Pancreas (tissue), 10 donors: ENCODE data around the gene SHROOM2. TPM values are rescaled to one million over a fixed set of nuclear protein-coding genes. Genes with fewer than 3 reads are reported as not detected.

Source experiments
- ATAC-seq, 4 donors: fragments of 200-7000 bp; cut with Tn5 transposase; one replicate each; pipeline versions ENCODE4 v1.8.0 to v1.9.1; 2020; ENCODE audit warnings: mild to moderate bottlenecking in 4 of 4, moderate library complexity in 4 of 4
- DNase-seq, 6 donors: peaks; one replicate each; pipeline ENCODE4 v3.0.0-alpha.2; 2020
- FAIRE-seq: peaks from 2 replicates; lab custom pipeline; 2012; peaks lifted over from hg19 to GRCh38; lab: Jason Lieb, UNC
- H3K27ac ChIP-seq, 4 donors: fragments of 200-600 bp; sonication (generic); 1 replicate in 3 of 4; 2 replicates in 1 of 4; pipeline versions ENCODE4 v1.5.0 to v1.8.0; 2020
- H3K27me3 ChIP-seq, 4 donors: fragments of 200-600 bp; one replicate each; pipeline ENCODE4 v1.8.0; 2021
- H3K36me3 ChIP-seq, 3 donors: fragments of 200-600 bp; sonication (generic) in 1 of 3; one replicate each; pipeline versions ENCODE4 v1.5.0 to v1.8.0; 2020 to 2021
- H3K4me1 ChIP-seq, 3 donors: fragments of 200-600 bp; one replicate each; pipeline ENCODE4 v1.8.0; 2021
- H3K4me3 ChIP-seq, 4 donors: fragments of 200-600 bp; sonication (generic) in 2 of 4; one replicate each; pipeline versions ENCODE4 v1.5.0 to v1.8.0; 2020 to 2021
- H3K9me3 ChIP-seq, 4 donors: fragments of 200-600 bp; one replicate each; pipeline ENCODE4 v1.8.0; 2021
- WGBS, 2 donors: extraction: QIAGEN DNeasy Blood & Tissue Kit; methylation state at CpG; one replicate each; pipeline ENCODE4 v1.1.7; 2013; 5-methylcytosine and 5-hydroxymethylcytosine counted together
- intact Hi-C, 3 donors: fragments of 100-400 bp; cut with DNase I; formaldehyde crosslinking; loops; one replicate each; pipeline versions ENCODE4 v1.11.1 to v1.14.2; 2022
- polyA plus RNA-seq, 2 donors: library from polyadenylated mRNA; stranded (reverse); fragments of 200-250 nt; gene quantifications; one replicate each; pipeline ENCODE4 v1.2.3, GENCODE V29; 2013
- total RNA-seq, 6 donors: library from RNA; stranded (reverse); fragmentation: NEBNext Ultra II Directional in 4 of 6; extraction: Animal tissue kit (Norgen Biotek cat#: 25700) in 4 of 6; gene quantifications; one replicate each; pipeline versions ENCODE4 v1.2.1 to v1.2.4, GENCODE V29; 2021 to 2023
- TF ChIP-seq, protein P1 (sequence below), 4 donors: fragments of 200-600 bp; sonication (generic) in 3 of 4; IDR thresholded peaks; one replicate each; pipeline versions ENCODE4 v1.5.0 to v1.8.0; 2021; ENCODE audit warnings: antibody characterized with exemption in 4 of 4
- donor health status: healthy with polysubstance abuse.
- donor health status: DM: no; HTN: no; CAD: no; lungs with moderate emphysema.
- donor health status: DM: no; HTN: no; CAD: no.
- donor health status: control.
- donor health status: control.
- donor health status: Bipolar disorder and iron deficiency.
- donor health status: DM: yes; HTN: yes; CAD: no.
- donor health status: DM: no; HTN: no; CAD: no.
- donor health status: DM: no; HTN: no; CAD: no.
- donor health status: DM: yes; HTN: yes; CAD: no.

The SHROOM2 gene
- total and polyA plus RNA-seq, 8 donors = 3.2 to 6.6 (median 3.8) TPM

DNA sequence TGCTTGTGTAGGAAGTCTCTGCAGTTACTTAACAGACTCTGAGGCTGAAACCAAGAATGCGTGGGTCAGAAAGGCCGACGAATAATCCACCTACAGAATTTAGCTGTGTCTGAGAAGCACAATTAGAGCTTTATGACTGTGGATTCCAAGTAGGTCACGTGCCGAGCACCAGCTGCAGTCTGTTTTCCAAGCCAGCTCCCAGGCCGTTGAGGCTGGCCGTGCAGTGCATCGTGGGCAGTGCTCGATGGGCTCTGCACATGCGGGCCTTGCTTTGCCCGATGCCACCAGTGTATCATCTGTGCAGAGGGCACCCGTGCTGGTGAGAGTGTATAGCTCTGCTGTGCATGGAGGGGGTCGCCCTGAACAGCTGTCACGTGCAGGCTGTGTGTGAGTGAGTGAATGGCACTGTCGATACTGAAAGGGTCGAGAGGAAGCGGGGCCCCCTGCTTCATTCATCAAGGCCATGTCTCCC lies 113.4 kb downstream of the SHROOM2 start:
- TF ChIP-seq, protein P1, sequence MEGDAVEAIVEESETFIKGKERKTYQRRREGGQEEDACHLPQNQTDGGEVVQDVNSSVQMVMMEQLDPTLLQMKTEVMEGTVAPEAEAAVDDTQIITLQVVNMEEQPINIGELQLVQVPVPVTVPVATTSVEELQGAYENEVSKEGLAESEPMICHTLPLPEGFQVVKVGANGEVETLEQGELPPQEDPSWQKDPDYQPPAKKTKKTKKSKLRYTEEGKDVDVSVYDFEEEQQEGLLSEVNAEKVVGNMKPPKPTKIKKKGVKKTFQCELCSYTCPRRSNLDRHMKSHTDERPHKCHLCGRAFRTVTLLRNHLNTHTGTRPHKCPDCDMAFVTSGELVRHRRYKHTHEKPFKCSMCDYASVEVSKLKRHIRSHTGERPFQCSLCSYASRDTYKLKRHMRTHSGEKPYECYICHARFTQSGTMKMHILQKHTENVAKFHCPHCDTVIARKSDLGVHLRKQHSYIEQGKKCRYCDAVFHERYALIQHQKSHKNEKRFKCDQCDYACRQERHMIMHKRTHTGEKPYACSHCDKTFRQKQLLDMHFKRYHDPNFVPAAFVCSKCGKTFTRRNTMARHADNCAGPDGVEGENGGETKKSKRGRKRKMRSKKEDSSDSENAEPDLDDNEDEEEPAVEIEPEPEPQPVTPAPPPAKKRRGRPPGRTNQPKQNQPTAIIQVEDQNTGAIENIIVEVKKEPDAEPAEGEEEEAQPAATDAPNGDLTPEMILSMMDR (IDR thresholded peaks at IDR 0.05) = no peak
- H3K9me3 ChIP-seq = no peaks in the 10 kb centered on the region
- no peaks in the 10 kb centered on the region for H3K27me3 ChIP-seq
- intact Hi-C loops = no loop called here
- no peak for FAIRE-seq
- no peak overlapping the region for H3K27ac ChIP-seq
- no peak for DNase-seq
- 70 to 77% methylated on average over 17 of the region's 17 CpGs for WGBS, 2 donors
- H3K36me3 ChIP-seq = no peaks in the 10 kb centered on the region
- no peak overlapping the region for H3K4me3 ChIP-seq
- ATAC-seq = no peak
- no peaks in the 10 kb centered on the region for H3K4me1 ChIP-seq

DNA sequence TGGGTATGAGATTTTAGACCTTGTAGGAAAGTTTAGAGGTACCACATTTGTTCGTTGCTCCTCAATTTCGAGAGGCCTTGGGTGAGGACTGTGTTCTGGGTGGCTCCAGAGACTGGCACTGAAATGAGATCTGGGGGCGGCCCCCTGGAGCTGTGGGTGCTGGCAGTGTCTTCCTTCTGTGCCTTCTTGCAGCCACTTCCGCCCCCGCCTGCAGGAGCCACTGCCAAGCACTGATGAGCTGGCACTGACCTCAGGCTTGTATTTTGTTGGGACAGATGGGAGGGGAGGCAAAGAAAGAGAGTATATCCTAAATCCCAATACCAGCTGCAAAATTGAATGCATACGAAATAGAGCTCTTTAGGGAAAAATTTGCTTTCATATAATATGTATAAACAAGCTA lies 116.4 kb downstream of the SHROOM2 start:
- no peak for FAIRE-seq

DNA sequence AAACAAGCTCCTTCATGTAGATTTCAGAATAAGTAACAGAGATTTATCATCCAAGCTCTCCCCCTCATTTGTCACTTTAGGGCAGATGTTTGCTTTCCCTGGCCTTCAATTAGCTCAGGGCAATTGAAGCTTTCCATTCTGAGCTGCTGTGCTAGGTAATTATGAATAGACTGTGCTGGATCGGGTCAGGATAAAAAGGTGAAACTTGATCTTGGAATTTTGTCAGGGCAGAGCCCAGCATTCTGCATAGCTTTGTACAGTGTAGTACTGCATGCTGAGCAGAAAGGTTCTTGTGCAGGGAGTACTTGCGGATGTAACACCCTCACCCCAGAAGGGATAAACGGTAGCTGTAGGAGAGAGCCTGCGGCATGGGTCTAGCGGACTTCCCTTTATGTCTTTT lies 116.9 kb downstream of the SHROOM2 start:
- ATAC-seq (no peak), DNase-seq (no peak), FAIRE-seq (no peak)
- no peak overlapping the region for H3K27ac ChIP-seq
- intact Hi-C loops = no loop called here
- H3K27me3 ChIP-seq = no peaks in the 10 kb centered on the region
- 79 to 80% methylated on average over 5 of the region's 5 CpGs for WGBS, 2 donors
- TF ChIP-seq, protein P1 (IDR thresholded peaks at IDR 0.05) = no peak
- H3K9me3 ChIP-seq = no peaks in the 10 kb centered on the region
- H3K36me3 ChIP-seq = no peaks in the 10 kb centered on the region
- no peaks in the 10 kb centered on the region for H3K4me1 ChIP-seq
- H3K4me3 ChIP-seq = no peak overlapping the region

More for the DNA sequence above, 116.4 kb downstream of the SHROOM2 start:
- WGBS, 2 donors = 75 to 88% methylated on average over 6 of the region's 6 CpGs
- TF ChIP-seq, protein P1 (IDR thresholded peaks at IDR 0.05) = no peak
- intact Hi-C loops = no loop called here
- Histone ChIP-seq H3K9me3 (no peaks in the 10 kb centered on the region), H3K27me3 (no peaks in the 10 kb centered on the region), H3K4me3 (no peak overlapping the region), H3K27ac (no peak overlapping the region), H3K36me3 (no peaks in the 10 kb centered on the region), H3K4me1 (no peaks in the 10 kb centered on the region)
- ATAC-seq (peak in 1 of 4 donors; percentile 41), DNase-seq (peak in 1 of 6 donors; percentile 22)

DNA sequence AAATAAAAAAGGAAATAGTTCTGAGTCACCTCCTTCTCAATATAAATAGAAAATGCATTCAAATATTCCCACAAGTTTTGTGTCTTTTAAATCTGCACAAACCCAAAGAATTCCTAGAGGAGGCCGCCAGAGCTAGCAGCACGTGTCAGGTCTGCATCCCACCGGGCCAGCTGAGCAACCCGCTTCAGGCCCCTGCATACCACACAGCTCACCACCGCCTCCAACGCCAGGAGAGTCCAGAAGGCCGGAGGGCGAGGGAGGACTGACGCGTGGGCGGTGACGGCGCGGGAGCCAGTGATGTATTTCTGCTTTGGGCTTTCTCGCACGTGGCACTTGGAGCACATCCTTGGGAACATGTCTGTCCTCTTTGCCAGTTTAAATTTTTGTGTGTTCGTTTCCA lies 119.1 kb downstream of the SHROOM2 start:
- 88 to 92% methylated on average over 17 of the region's 17 CpGs for WGBS, 2 donors
- ATAC-seq = no peak
- H3K36me3 ChIP-seq = no peaks in the 10 kb centered on the region

DNA sequence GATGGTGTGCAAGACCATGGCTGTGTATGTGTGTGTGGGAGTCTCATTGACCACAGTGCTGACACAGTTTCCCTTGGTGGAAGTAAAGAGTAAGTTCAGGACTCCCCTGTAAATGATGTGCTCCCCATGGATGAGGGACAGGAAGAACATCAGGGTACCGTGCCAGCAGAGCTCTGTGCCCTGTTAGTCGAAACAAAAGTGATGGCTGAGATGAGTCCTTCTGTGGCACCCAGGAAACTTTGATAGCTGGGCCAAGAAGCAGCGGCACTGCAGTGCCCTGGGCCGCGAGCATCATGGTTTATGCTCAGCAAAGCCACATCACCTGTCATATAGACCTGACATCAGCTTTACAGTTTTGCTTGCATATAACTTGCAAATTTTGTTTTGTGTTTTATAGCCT lies 119.5 kb downstream of the SHROOM2 start:
- intact Hi-C loops = no loop called here
- FAIRE-seq (no peak), ATAC-seq (no peak), DNase-seq (no peak)
- WGBS, 2 donors = 88 to 96% methylated on average over 5 of the region's 5 CpGs
- Histone ChIP-seq H3K4me3 (no peak overlapping the region), H3K27ac (no peak overlapping the region), H3K36me3 (no peaks in the 10 kb centered on the region), H3K4me1 (no peaks in the 10 kb centered on the region), H3K27me3 (no peaks in the 10 kb centered on the region), H3K9me3 (no peaks in the 10 kb centered on the region)
- TF ChIP-seq, protein P1 (IDR thresholded peaks at IDR 0.05) = no peak

More for the DNA sequence above, 119.1 kb downstream of the SHROOM2 start:
- H3K4me3 ChIP-seq = no peak overlapping the region
- DNase-seq = no peak
- H3K9me3 ChIP-seq = no peaks in the 10 kb centered on the region
- intact Hi-C loops = no loop called here
- no peaks in the 10 kb centered on the region for H3K27me3 ChIP-seq
- no peak overlapping the region for H3K27ac ChIP-seq
- TF ChIP-seq, protein P1 (IDR thresholded peaks at IDR 0.05) = no peak
- no peaks in the 10 kb centered on the region for H3K4me1 ChIP-seq
- no peak for FAIRE-seq
